Stimulated activated effector memory CD8-positive, alpha-beta T cell treated with anti-CD3 and anti-CD28 coated beads, Interleukin-12 subunit alpha, Interleukin-12 subunit beta, amount 100 ng/mL, for 72 hours (primary cell): ENCODE data around the gene PCDHGA8.
"Not testable (repeated sequence)": the region's sequence is repeated elsewhere in the genome, so short reads cannot be mapped to it uniquely, and the experiment has no call there.

Source experiments
- ATAC-seq: fragments of 150-1000 bp; cut with Tn5 transposase; 2 replicates; pipeline ENCODE4 v1.10.0; 2021
- DNase-seq, 2 donors: peaks; one replicate each; pipeline ENCODE4 v3.0.0; 2021 to 2022; ENCODE audit warnings: low spot score in 2 of 2
- H3K27ac Mint-ChIP-seq: one replicate; pipeline ENCODE4 v1.8.0; 2022; ENCODE audit warnings: mild to moderate bottlenecking, mixed read lengths
- H3K36me3 Mint-ChIP-seq: one replicate; pipeline ENCODE4 v1.8.0; 2022; ENCODE audit warnings: mild to moderate bottlenecking, mixed read lengths
- H3K4me1 Mint-ChIP-seq: one replicate; pipeline ENCODE4 v1.8.0; 2022; ENCODE audit warnings: mixed read lengths
- H3K4me3 Mint-ChIP-seq: one replicate; pipeline ENCODE4 v1.8.0; 2022; ENCODE audit warnings: mild to moderate bottlenecking, mixed read lengths
- H3K9me3 Mint-ChIP-seq: one replicate; pipeline ENCODE4 v1.8.0; 2022; ENCODE audit warnings: mixed read lengths

The PCDHGA8 gene

GRCh38 chr5:141387557-141388311, 4.7 kb upstream of the PCDHGA8 start, which contains the start of gene PCDHGB4:
Gene PCDHGB4, plus strand, starts transcription at chr5:141387698. Its CDS starts 187 bp downstream, at chr5:141387885.
- H3K27ac Mint-ChIP-seq, DNase-seq, H3K36me3 Mint-ChIP-seq, H3K4me1 Mint-ChIP-seq, H3K4me3 Mint-ChIP-seq: not testable (repeated sequence)
- H3K9me3 Mint-ChIP-seq: peaks cover 16% of the 10 kb centered on the region
- peak; percentile 53 for ATAC-seq

GRCh38 chr5:141388661-141389060, 3.8 kb upstream of the PCDHGA8 start:
- Mint-ChIP-seq H3K36me3 (no peaks in the 10 kb centered on the region), H3K4me3 (no peak overlapping the region), H3K4me1 (no peaks in the 10 kb centered on the region), H3K9me3 (peaks cover 13% of the 10 kb centered on the region), H3K27ac (no peak overlapping the region)
- ATAC-seq: no peak
- DNase-seq: no peak

GRCh38 chr5:141389153-141390042, 3.0 kb upstream of the PCDHGA8 start:
- Mint-ChIP-seq H3K36me3 (peaks cover 5% of the 10 kb centered on the region), H3K9me3 (peaks cover 16% of the 10 kb centered on the region), H3K4me3 (no peak overlapping the region), H3K4me1 (no peaks in the 10 kb centered on the region), H3K27ac (no peak overlapping the region)
- ATAC-seq (no peak), DNase-seq (no peak)

GRCh38 chr5:141393267-141393666, 834 bp downstream of the PCDHGA8 start:
- ATAC-seq: no peak

GRCh38 chr5:141394401-141395187, 2.2 kb downstream of the PCDHGA8 start:
- not testable (repeated sequence) for H3K4me1 Mint-ChIP-seq, DNase-seq, H3K36me3 Mint-ChIP-seq, ATAC-seq, H3K4me3 Mint-ChIP-seq, H3K27ac Mint-ChIP-seq
- peaks cover 12% of the 10 kb centered on the region for H3K9me3 Mint-ChIP-seq

More at GRCh38 chr5:141393267-141393666, 834 bp downstream of the PCDHGA8 start:
- Mint-ChIP-seq H3K9me3 (peaks cover 16% of the 10 kb centered on the region), H3K27ac (no peak overlapping the region), H3K4me1 (no peaks in the 10 kb centered on the region), H3K36me3 (peaks cover 5% of the 10 kb centered on the region), H3K4me3 (no peak overlapping the region)
- DNase-seq: no peak

GRCh38 chr5:141397756-141398551, 5.5 kb downstream of the PCDHGA8 start, which contains the start of gene PCDHGB5:
Gene PCDHGB5, plus strand, starts transcription at chr5:141397947. Its CDS starts 181 bp downstream, at chr5:141398128.
- peak within 1 kb of the TSS; percentile 36 for H3K4me3 Mint-ChIP-seq
- not testable (repeated sequence) for H3K4me1 Mint-ChIP-seq, DNase-seq

DNA sequence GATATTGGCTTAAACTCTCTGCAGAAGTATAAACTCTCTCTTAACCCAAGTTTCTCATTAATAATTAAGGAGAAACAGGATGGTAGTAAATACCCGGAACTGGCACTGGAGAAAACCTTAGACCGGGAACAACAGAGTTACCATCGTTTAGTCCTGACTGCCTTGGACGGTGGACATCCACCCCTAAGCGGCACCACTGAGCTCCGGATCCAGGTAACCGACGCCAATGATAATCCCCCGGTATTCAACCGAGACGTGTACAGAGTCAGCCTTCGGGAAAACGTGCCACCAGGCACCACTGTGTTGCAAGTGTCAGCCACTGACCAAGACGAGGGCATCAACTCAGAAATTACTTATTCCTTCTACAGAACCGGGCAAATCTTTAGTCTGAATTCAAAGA, 6.2 kb downstream of the PCDHGA8 start:
- ATAC-seq: no peak
- H3K4me3 Mint-ChIP-seq: no peak overlapping the region
- H3K27ac Mint-ChIP-seq: no peak overlapping the region
- H3K9me3 Mint-ChIP-seq: peaks cover 7% of the 10 kb centered on the region
- H3K4me1 Mint-ChIP-seq: no peaks in the 10 kb centered on the region
- DNase-seq: no peak
- peaks cover 5% of the 10 kb centered on the region for H3K36me3 Mint-ChIP-seq

More at GRCh38 chr5:141397756-141398551, 5.5 kb downstream of the PCDHGA8 start, which contains the start of gene PCDHGB5:
- not testable (repeated sequence) for H3K27ac Mint-ChIP-seq, H3K36me3 Mint-ChIP-seq, H3K9me3 Mint-ChIP-seq
- ATAC-seq: peak; percentile 78

DNA sequence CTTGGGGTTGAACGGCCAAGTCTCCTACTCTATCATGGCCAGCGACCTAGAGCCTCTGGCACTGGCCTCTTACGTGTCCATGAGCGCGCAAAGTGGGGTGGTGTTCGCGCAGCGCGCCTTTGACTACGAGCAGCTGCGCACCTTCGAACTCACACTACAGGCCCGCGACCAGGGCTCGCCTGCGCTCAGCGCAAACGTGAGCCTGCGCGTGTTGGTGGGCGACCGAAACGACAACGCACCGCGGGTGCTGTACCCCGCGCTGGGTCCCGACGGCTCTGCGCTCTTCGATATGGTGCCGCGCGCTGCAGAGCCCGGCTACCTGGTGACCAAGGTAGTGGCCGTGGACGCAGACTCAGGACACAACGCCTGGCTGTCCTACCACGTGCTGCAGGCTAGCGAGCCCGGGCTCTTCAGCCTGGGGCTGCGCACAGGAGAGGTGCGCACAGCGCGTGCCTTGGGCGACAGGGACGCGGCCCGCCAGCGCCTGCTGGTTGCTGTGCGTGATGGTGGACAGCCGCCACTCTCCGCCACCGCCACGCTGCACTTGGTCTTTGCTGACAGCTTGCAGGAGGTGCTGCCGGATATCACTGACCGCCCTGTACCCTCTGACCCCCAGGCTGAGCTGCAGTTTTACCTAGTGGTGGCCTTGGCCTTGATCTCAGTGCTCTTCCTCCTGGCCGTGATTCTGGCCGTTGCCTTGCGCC, 7.3 kb downstream of the PCDHGA8 start:
- no peaks in the 10 kb centered on the region for H3K36me3 Mint-ChIP-seq
- no peak overlapping the region for H3K4me3 Mint-ChIP-seq
- no peaks in the 10 kb centered on the region for H3K4me1 Mint-ChIP-seq
- DNase-seq: no peak
- H3K9me3 Mint-ChIP-seq: peaks cover 6% of the 10 kb centered on the region
- H3K27ac Mint-ChIP-seq: no peak overlapping the region
- ATAC-seq: no peak

GRCh38 chr5:141402553-141403243, 10.3 kb downstream of the PCDHGA8 start, which contains the start of gene PCDHGA9:
Gene PCDHGA9, plus strand, starts transcription at chr5:141402778. Its CDS starts 175 bp downstream, at chr5:141402953.
- Mint-ChIP-seq H3K4me3 (peak within 1 kb of the TSS; percentile 15), H3K27ac (no peak within 1 kb of the TSS), H3K4me1 (no peaks in the 10 kb centered on the region)

GRCh38 chr5:141403387-141403786, 11.0 kb downstream of the PCDHGA8 start:
- Mint-ChIP-seq H3K4me3 (no peak overlapping the region), H3K36me3 (no peaks in the 10 kb centered on the region), H3K9me3 (peaks cover 12% of the 10 kb centered on the region), H3K4me1 (no peaks in the 10 kb centered on the region), H3K27ac (no peak overlapping the region)
- no peak for DNase-seq
- no peak for ATAC-seq

More at GRCh38 chr5:141402553-141403243, 10.3 kb downstream of the PCDHGA8 start, which contains the start of gene PCDHGA9:
- peaks cover 12% of the 10 kb centered on the region for H3K9me3 Mint-ChIP-seq
- DNase-seq (no peak), ATAC-seq (no peak)
- no peaks in the 10 kb centered on the region for H3K36me3 Mint-ChIP-seq

DNA sequence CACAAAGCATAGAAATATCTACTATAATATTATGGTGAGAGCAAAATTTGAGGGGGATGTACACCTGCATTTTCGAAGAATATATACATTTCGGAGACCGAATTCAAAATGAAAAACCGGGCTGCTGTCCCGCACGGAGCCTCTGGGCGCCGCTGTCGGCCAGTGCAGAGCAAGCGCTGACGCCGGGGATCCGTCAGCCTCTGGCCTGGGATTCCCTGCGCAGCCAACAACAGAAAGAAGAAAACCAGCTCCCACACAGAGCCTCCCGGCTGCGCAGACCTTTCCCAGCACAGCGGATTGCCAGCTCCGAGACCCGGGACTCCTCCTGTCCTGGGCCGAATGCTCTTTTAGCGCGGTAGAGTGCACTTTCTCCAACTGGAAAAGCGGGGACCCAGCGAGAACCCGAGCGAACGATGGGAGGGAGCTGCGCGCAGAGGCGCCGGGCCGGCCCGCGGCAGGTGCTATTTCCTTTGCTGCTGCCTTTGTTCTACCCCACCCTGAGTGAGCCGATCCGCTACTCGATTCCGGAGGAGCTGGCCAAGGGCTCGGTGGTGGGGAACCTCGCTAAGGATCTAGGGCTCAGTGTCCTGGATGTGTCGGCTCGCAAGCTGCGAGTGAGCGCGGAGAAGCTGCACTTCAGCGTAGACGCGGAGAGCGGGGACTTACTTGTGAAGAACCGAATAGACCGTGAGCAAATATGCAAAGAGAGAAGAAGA, 15.5 kb downstream of the PCDHGA8 start, which contains the start of gene PCDHGB6:
TSS of gene PCDHGB6 (plus strand) at position 232 of the 716 bp plus-strand sequence. CDS start at position 414, 182 bp downstream.
- H3K27ac Mint-ChIP-seq, H3K36me3 Mint-ChIP-seq, DNase-seq: not testable (repeated sequence)

DNA sequence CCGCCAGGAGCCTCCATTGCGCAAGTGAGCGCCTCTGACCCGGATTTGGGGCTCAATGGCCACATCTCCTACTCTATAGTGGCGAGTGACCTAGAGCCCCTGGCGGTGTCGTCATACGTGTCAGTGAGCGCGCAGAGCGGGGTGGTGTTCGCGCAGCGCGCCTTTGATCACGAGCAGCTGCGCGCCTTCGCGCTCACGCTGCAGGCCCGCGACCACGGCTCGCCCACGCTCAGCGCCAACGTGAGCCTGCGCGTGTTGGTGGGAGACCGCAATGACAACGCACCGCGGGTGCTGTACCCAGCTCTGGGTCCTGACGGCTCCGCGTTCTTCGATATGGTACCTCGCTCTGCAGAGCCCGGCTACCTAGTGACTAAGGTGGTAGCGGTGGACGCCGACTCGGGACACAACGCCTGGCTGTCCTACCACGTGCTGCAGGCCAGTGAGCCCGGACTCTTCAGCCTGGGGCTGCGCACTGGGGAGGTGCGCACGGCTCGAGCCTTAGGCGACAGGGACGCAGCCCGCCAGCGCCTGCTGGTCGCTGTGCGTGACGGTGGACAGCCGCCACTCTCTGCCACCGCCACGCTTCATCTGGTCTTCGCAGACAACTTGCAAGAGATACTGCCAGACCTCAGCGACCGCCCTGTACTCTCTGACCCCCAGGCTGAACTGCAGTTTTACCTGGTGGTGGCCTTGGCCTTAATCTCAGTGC, 17.3 kb downstream of the PCDHGA8 start:
- Mint-ChIP-seq H3K4me1 (peaks cover 20% of the 10 kb centered on the region), H3K9me3 (peaks cover 16% of the 10 kb centered on the region), H3K27ac (no peak overlapping the region), H3K36me3 (no peaks in the 10 kb centered on the region), H3K4me3 (no peak overlapping the region)
- DNase-seq (no peak), ATAC-seq (no peak)

More for the DNA sequence above, 15.5 kb downstream of the PCDHGA8 start, which contains the start of gene PCDHGB6:
- ATAC-seq: peak; percentile 54
- Mint-ChIP-seq H3K4me3 (peak within 1 kb of the TSS; percentile 38), H3K9me3 (peaks cover 15% of the 10 kb centered on the region)
- H3K4me1 Mint-ChIP-seq: not testable (repeated sequence)
